KMS-11 (cell line): Measurements from ENCODE around the gene EHD3.

Experiments
- H2AFZ ChIP-seq: fragments of 200-600 bp; sonication (generic); 2 replicates; pipeline ENCODE4 v1.6.1; 2016; ENCODE audit warnings: antibody characterized with exemption, mixed run types, low read depth
- H3K27ac ChIP-seq: fragments of 200-600 bp; sonication (generic); 2 replicates; pipeline ENCODE4 v1.6.1; 2016; ENCODE audit warnings: mild to moderate bottlenecking, mixed run types
- H3K27me3 ChIP-seq: fragments of 200-600 bp; sonication (generic); 2 replicates; pipeline ENCODE4 v1.6.1; 2017; ENCODE audit warnings: mild to moderate bottlenecking, low read depth, mixed run types, moderate library complexity; ENCODE audit not compliant: insufficient read depth
- H3K36me3 ChIP-seq: fragments of 200-600 bp; sonication (generic); 2 replicates; pipeline ENCODE4 v1.6.1; 2017; ENCODE audit warnings: mild to moderate bottlenecking, mixed run types; ENCODE audit not compliant: insufficient read depth
- H3K4me1 ChIP-seq: fragments of 200-600 bp; sonication (generic); 2 replicates; pipeline ENCODE4 v1.6.1; 2016; ENCODE audit warnings: mild to moderate bottlenecking, low read depth, mixed run types; ENCODE audit not compliant: poor library complexity, severe bottlenecking
- H3K4me2 ChIP-seq: fragments of 200-600 bp; sonication (generic); 2 replicates; pipeline ENCODE4 v1.7.0; 2016; ENCODE audit warnings: mild to moderate bottlenecking, mixed run types
- H3K4me3 ChIP-seq: fragments of 200-600 bp; sonication (generic); IDR thresholded peaks from 2 replicates; pipeline ENCODE4 v1.6.1; 2017; ENCODE audit warnings: low read depth, low read length, mixed read lengths; ENCODE audit not compliant: insufficient read depth
- H3K79me2 ChIP-seq: fragments of 200-600 bp; sonication (generic); 2 replicates; pipeline ENCODE4 v1.6.1; 2016; ENCODE audit warnings: low read depth, mixed run types; ENCODE audit not compliant: insufficient read depth
- H3K9ac ChIP-seq: fragments of 200-600 bp; sonication (generic); 2 replicates; pipeline ENCODE4 v1.6.1; 2016; ENCODE audit warnings: mild to moderate bottlenecking, mixed run types
- H4K20me1 ChIP-seq: fragments of 200-600 bp; sonication (generic); 2 replicates; pipeline ENCODE4 v1.6.1; 2016; ENCODE audit warnings: mild to moderate bottlenecking, mixed run types; ENCODE audit not compliant: insufficient read depth
- CTCF ChIP-seq: fragments of 200-600 bp; sonication (generic); conservative IDR thresholded peaks from 2 replicates; pipeline ENCODE4 v1.6.1; 2017; ENCODE audit warnings: low read depth, mild to moderate bottlenecking, antibody characterized with exemption, low read length, moderate library complexity, mixed read lengths

The EHD3 gene

GRCh38 chr2:31302940-31303563 lies 69.1 kb downstream of the EHD3 start:
- no peaks in the 10 kb centered on the region for H4K20me1 ChIP-seq
- H3K4me1 ChIP-seq: no peaks in the 10 kb centered on the region
- no peak overlapping the region for H3K27ac ChIP-seq
- H3K27me3 ChIP-seq: no peaks in the 10 kb centered on the region
- no peak overlapping the region for H2AFZ ChIP-seq
- no peak overlapping the region for H3K4me3 ChIP-seq
- H3K36me3 ChIP-seq: no peaks in the 10 kb centered on the region
- no peaks in the 10 kb centered on the region for H3K79me2 ChIP-seq
- no peak overlapping the region for H3K9ac ChIP-seq
- H3K4me2 ChIP-seq: no peak overlapping the region
- no peak for TF ChIP-seq CTCF

GRCh38 chr2:31304816-31305215 lies 70.9 kb downstream of the EHD3 start:
- no peaks in the 10 kb centered on the region for H3K79me2 ChIP-seq
- no peak overlapping the region for H2AFZ ChIP-seq
- no peak overlapping the region for H3K9ac ChIP-seq
- no peaks in the 10 kb centered on the region for H4K20me1 ChIP-seq
- no peaks in the 10 kb centered on the region for H3K27me3 ChIP-seq
- H3K27ac ChIP-seq: no peak overlapping the region
- H3K36me3 ChIP-seq: no peaks in the 10 kb centered on the region
- H3K4me1 ChIP-seq: no peaks in the 10 kb centered on the region
- H3K4me3 ChIP-seq: no peak overlapping the region
- H3K4me2 ChIP-seq: no peak overlapping the region
- no peak for TF ChIP-seq CTCF

GRCh38 chr2:31312898-31313297 lies 78.9 kb downstream of the EHD3 start:
- no peak for TF ChIP-seq CTCF
- Histone ChIP-seq H3K4me2 (no peak overlapping the region), H3K4me3 (no peak overlapping the region)

DNA sequence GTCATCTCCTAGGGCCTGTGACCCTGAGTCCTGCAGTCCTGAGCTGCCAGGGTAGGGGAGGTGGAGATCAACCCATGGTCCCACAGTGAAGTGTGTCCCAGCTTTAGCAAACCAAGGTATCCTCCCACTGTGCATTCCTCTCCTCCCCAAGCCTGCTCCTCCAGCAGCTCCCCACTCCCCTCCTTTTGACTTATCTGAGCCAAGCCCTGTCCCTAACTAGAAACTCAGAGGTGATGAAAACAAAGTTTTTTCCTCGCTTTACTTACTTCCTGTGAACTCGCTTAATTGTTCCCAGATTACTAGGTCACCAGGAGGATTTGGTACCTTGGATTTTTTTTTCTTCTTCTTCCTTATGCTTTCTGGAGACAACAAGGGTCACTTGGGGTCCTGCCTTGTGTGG lies 80.8 kb downstream of the EHD3 start:
- H3K27me3 ChIP-seq: no peaks in the 10 kb centered on the region
- no peaks in the 10 kb centered on the region for H3K36me3 ChIP-seq
- no peak for TF ChIP-seq CTCF
- no peak overlapping the region for H3K4me3 ChIP-seq
- no peaks in the 10 kb centered on the region for H4K20me1 ChIP-seq
- H2AFZ ChIP-seq: no peak overlapping the region
- H3K4me2 ChIP-seq: no peak overlapping the region
- H3K4me1 ChIP-seq: peaks cover 33% of the 10 kb centered on the region
- H3K9ac ChIP-seq: no peak overlapping the region
- H3K27ac ChIP-seq: no peak overlapping the region
- H3K79me2 ChIP-seq: no peaks in the 10 kb centered on the region

More at GRCh38 chr2:31312898-31313297, 78.9 kb downstream of the EHD3 start:
- peaks cover 14% of the 10 kb centered on the region for H3K4me1 ChIP-seq
- H4K20me1 ChIP-seq: no peaks in the 10 kb centered on the region
- H3K27me3 ChIP-seq: no peaks in the 10 kb centered on the region
- H3K79me2 ChIP-seq: no peaks in the 10 kb centered on the region
- H3K9ac ChIP-seq: no peak overlapping the region
- H3K27ac ChIP-seq: no peak overlapping the region
- no peak overlapping the region for H2AFZ ChIP-seq
- no peaks in the 10 kb centered on the region for H3K36me3 ChIP-seq
